HL-60 (cell line): ENCODE data around the gene RPH3AL.

Experiments
- DNase-seq, 2 experiments: peaks; one replicate each; pipeline ENCODE4 v3.0.0-alpha.2; 2010 to 2020; ENCODE audit warnings: low read depth in 1 of 2, low spot score in 1 of 2
- H3K27ac ChIP-seq: fragments of 250-450 bp; sonication (Bioruptor Pico); replicated peaks from 2 replicates; pipeline ENCODE4 v1.5.1; 2020; ENCODE audit warnings: mild to moderate bottlenecking, moderate library complexity
- H3K27me3 ChIP-seq: fragments of 250-450 bp; sonication (Bioruptor Pico); 2 replicates; pipeline ENCODE4 v1.5.1; 2021; ENCODE audit warnings: mild to moderate bottlenecking, moderate library complexity; ENCODE audit not compliant: insufficient read depth, poor library complexity, severe bottlenecking
- H3K4me3 ChIP-seq: replicated peaks from 2 replicates; pipeline ENCODE4 v1.5.1; 2011; ENCODE audit warnings: mild to moderate bottlenecking, control low read depth, low read length; ENCODE audit not compliant: insufficient read depth
- GABPA ChIP-seq: IDR thresholded peaks from 2 replicates; pipeline ENCODE4 v1.6.1; 2012; ENCODE audit warnings: low read depth
- POLR2AphosphoS5 ChIP-seq: IDR thresholded peaks from 2 replicates; pipeline ENCODE4 v1.6.1; 2012; ENCODE audit warnings: low read depth
- SPI1 ChIP-seq: IDR thresholded peaks from 2 replicates; pipeline ENCODE4 v1.6.1; 2012; ENCODE audit warnings: low read depth, mild to moderate bottlenecking, borderline replicate concordance
- TF ChIP-seq, protein P1 (sequence below): IDR thresholded peaks from 2 replicates; pipeline ENCODE4 v1.6.1; 2012; ENCODE audit warnings: low read depth; ENCODE audit not compliant: insufficient replicate concordance
- TF ChIP-seq, protein P2 (sequence below): IDR thresholded peaks from one replicate; pipeline ENCODE4 v1.5.1; 2011; ENCODE audit warnings: low read length, control low read depth, inconsistent platforms; ENCODE audit not compliant: insufficient read depth

The RPH3AL gene

DNA sequence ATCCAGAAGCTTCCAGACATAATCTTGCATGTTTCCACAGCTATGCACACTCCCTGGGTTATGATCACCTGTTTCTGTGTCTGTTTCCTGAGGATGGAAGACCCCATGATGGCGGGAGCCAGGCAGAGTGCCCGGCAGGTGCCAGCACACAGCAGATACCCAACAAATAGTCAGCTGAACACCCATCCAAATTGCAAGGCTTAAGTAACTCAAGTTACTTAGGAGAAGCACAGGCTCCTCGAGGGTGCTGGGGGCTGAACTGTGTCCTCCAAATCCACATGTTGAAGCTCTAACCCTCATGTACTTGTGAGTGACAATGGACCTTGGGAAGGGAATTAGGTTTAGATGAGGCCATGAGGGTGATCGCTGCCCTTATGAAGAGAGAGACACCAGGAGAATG, 91.7 kb downstream of the RPH3AL start:
- H3K27ac ChIP-seq = no peak overlapping the region
- TF ChIP-seq GABPA (no peak), POLR2AphosphoS5 (no peak), SPI1 (no peak)
- TF ChIP-seq, protein P1, sequence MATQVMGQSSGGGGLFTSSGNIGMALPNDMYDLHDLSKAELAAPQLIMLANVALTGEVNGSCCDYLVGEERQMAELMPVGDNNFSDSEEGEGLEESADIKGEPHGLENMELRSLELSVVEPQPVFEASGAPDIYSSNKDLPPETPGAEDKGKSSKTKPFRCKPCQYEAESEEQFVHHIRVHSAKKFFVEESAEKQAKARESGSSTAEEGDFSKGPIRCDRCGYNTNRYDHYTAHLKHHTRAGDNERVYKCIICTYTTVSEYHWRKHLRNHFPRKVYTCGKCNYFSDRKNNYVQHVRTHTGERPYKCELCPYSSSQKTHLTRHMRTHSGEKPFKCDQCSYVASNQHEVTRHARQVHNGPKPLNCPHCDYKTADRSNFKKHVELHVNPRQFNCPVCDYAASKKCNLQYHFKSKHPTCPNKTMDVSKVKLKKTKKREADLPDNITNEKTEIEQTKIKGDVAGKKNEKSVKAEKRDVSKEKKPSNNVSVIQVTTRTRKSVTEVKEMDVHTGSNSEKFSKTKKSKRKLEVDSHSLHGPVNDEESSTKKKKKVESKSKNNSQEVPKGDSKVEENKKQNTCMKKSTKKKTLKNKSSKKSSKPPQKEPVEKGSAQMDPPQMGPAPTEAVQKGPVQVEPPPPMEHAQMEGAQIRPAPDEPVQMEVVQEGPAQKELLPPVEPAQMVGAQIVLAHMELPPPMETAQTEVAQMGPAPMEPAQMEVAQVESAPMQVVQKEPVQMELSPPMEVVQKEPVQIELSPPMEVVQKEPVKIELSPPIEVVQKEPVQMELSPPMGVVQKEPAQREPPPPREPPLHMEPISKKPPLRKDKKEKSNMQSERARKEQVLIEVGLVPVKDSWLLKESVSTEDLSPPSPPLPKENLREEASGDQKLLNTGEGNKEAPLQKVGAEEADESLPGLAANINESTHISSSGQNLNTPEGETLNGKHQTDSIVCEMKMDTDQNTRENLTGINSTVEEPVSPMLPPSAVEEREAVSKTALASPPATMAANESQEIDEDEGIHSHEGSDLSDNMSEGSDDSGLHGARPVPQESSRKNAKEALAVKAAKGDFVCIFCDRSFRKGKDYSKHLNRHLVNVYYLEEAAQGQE = no peak
- TF ChIP-seq, protein P2, sequence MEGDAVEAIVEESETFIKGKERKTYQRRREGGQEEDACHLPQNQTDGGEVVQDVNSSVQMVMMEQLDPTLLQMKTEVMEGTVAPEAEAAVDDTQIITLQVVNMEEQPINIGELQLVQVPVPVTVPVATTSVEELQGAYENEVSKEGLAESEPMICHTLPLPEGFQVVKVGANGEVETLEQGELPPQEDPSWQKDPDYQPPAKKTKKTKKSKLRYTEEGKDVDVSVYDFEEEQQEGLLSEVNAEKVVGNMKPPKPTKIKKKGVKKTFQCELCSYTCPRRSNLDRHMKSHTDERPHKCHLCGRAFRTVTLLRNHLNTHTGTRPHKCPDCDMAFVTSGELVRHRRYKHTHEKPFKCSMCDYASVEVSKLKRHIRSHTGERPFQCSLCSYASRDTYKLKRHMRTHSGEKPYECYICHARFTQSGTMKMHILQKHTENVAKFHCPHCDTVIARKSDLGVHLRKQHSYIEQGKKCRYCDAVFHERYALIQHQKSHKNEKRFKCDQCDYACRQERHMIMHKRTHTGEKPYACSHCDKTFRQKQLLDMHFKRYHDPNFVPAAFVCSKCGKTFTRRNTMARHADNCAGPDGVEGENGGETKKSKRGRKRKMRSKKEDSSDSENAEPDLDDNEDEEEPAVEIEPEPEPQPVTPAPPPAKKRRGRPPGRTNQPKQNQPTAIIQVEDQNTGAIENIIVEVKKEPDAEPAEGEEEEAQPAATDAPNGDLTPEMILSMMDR = no peak

DNA sequence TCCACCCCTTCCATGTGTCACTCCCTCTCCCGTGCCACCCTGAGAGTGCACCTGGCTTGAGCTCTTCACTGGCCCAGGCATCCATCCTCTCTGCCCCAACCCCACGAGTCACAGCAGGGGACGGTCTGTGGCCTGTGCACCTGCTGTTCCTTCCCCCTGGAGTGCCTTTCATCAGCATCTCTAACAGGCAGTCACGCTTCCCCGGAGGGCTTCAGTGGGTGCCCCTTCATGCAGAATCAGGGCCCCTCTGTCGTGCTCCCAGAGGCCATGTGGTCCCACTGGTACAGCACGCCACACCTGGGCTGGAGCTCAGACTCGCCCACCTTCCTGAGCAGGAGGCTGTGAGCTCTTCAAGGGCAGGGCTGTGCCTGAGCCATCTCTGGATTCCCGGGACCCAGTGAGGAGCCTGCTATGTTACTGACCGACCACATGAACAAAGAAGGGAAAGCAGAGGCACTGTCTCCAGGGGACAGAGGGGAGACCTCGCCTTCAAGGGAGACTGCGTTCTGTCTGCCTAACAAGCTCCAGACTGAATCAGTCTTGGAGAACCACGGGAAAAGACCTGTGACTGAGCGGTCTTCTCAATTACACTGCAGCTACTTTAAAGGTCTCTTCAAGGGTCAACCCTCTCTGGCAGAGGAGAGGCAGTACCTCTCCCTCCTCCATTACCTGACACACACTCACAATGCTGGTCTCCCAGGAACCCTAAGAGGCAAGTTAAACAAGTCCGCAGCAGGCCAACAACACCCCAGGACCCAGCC, 92.4 kb downstream of the RPH3AL start:
- TF ChIP-seq POLR2AphosphoS5 = no peak
- no peak for TF ChIP-seq SPI1
- TF ChIP-seq, protein P1 = no peak
- TF ChIP-seq, protein P2 = no peak
- no peak for TF ChIP-seq GABPA
- no peak for DNase-seq

More for the DNA sequence above, 91.7 kb downstream of the RPH3AL start:
- H3K4me3 ChIP-seq = no peak overlapping the region
- no peak for DNase-seq
- no peaks in the 10 kb centered on the region for H3K27me3 ChIP-seq

DNA sequence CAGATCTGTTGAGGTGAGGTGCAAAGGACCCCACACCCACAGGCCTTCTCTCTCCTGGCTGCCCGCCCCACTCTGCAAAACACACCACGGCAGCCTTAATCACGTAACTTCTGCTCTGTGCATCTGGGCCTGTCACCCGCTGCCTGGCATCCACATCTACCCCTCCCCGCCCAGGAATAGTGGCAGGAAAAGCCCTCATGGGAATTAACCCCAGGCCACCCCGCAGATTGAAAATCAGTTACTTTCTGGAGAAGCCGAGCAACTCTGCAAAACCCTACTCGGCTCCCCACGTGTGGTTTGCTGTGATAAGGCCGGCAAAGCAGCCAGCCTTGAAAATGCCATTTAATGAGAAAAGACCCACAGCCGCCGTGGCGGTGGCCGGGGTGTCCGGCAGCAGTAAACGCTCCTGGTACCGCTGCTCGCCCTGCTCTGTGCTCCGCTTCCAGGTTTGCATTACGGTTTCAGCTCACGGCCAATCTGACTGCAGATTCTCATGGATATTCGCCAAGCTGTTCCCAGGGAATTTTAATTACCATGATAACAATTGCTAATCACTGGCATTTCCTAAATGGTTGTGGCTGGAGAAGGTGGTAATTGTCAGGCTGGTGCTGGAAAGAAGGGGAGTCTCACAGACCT, 93.1 kb downstream of the RPH3AL start:
- DNase-seq = no peak
- Histone ChIP-seq H3K27me3 (no peaks in the 10 kb centered on the region), H3K4me3 (no peak overlapping the region), H3K27ac (no peak overlapping the region)
- TF ChIP-seq, protein P1 = no peak
- TF ChIP-seq POLR2AphosphoS5 (no peak), GABPA (no peak), SPI1 (no peak)
- TF ChIP-seq, protein P2 = no peak

More for the DNA sequence above, 92.4 kb downstream of the RPH3AL start:
- Histone ChIP-seq H3K27ac (no peak overlapping the region), H3K4me3 (no peak overlapping the region), H3K27me3 (no peaks in the 10 kb centered on the region)
